Liver (tissue), 9 donors: ENCODE measurements around the gene ARID3B. TPM values are rescaled to one million over a fixed set of nuclear protein-coding genes. Genes with fewer than 3 reads are reported as not detected.

Experiments used
- DNase-seq: peaks from one replicate; pipeline ENCODE4 v3.0.0-alpha.2; 2017; ENCODE audit warnings: low spot score
- H3K27ac ChIP-seq, 2 donors: one replicate each; pipeline ENCODE4 v1.7.0; 2013; ENCODE audit warnings: inconsistent platforms in 2 of 2, low read length in 2 of 2, control low read depth in 1 of 2, low read depth in 1 of 2, mild to moderate bottlenecking in 1 of 2
- H3K27me3 ChIP-seq, 4 donors: one replicate each; pipeline versions ENCODE4 v1.6.1 to v1.7.0; 2013; ENCODE audit warnings: low read length in 3 of 4, inconsistent platforms in 1 of 4, mild to moderate bottlenecking in 1 of 4, moderate library complexity in 1 of 4; ENCODE audit not compliant: control insufficient read depth in 4 of 4, insufficient read depth in 4 of 4
- H3K36me3 ChIP-seq, 4 donors: one replicate each; pipeline versions ENCODE4 v1.6.1 to v1.7.0; 2013; ENCODE audit warnings: low read length in 3 of 4, mild to moderate bottlenecking in 3 of 4, low read depth in 1 of 4, moderate library complexity in 1 of 4; ENCODE audit not compliant: control insufficient read depth in 4 of 4, insufficient read depth in 3 of 4
- H3K4me1 ChIP-seq, 4 donors: one replicate each; pipeline versions ENCODE4 v1.6.1 to v1.7.0; 2013; ENCODE audit warnings: low read length in 3 of 4, mild to moderate bottlenecking in 3 of 4, moderate library complexity in 1 of 4; ENCODE audit not compliant: control insufficient read depth in 4 of 4, insufficient read depth in 4 of 4
- H3K4me3 ChIP-seq, 3 donors: one replicate each; pipeline versions ENCODE4 v1.6.1 to v1.7.0; 2013; ENCODE audit warnings: low read length in 3 of 3, control low read depth in 1 of 3, low read depth in 1 of 3, mild to moderate bottlenecking in 1 of 3
- H3K9ac ChIP-seq, 2 donors: one replicate each; pipeline ENCODE4 v1.7.0; 2013; ENCODE audit warnings: low read length in 2 of 2, mild to moderate bottlenecking in 2 of 2, moderate library complexity in 2 of 2, control low read depth in 1 of 2, low read depth in 1 of 2
- H3K9me3 ChIP-seq, 4 donors: one replicate each; pipeline versions ENCODE4 v1.6.1 to v1.7.0; 2013; ENCODE audit warnings: low read length in 3 of 4; ENCODE audit not compliant: control insufficient read depth in 4 of 4
- ATF3 ChIP-seq: IDR thresholded peaks from 2 replicates; pipeline ENCODE4 v1.6.1; 2016; ENCODE audit warnings: antibody characterized with exemption
- EGR1 ChIP-seq, 2 donors: IDR thresholded peaks; 2 replicates each; pipeline ENCODE4 v1.6.1; 2016 to 2018; ENCODE audit warnings: antibody characterized with exemption in 2 of 2, low read depth in 2 of 2
- FOXA1 ChIP-seq: IDR thresholded peaks from 2 replicates; pipeline ENCODE4 v1.6.1; 2016; ENCODE audit warnings: antibody characterized with exemption
- FOXA2 ChIP-seq: IDR thresholded peaks from 2 replicates; pipeline ENCODE4 v1.6.1; 2016; ENCODE audit warnings: antibody characterized with exemption
- GABPA ChIP-seq, 2 donors: IDR thresholded peaks in 1 of 2; conservative IDR thresholded peaks in 1 of 2; 2 replicates each; pipeline ENCODE4 v1.6.1; 2016; ENCODE audit warnings: antibody characterized with exemption in 2 of 2, mild to moderate bottlenecking in 1 of 2, moderate library complexity in 1 of 2
- HNF4A ChIP-seq, 2 donors: conservative IDR thresholded peaks; 2 replicates each; pipeline ENCODE4 v1.6.1; 2016; ENCODE audit warnings: antibody characterized with exemption in 2 of 2, mild to moderate bottlenecking in 2 of 2
- HNF4G ChIP-seq: IDR thresholded peaks from 2 replicates; pipeline ENCODE4 v1.6.1; 2016; ENCODE audit warnings: antibody characterized with exemption
- JUND ChIP-seq, 2 donors: IDR thresholded peaks; 2 replicates each; pipeline ENCODE4 v1.6.1; 2016; ENCODE audit warnings: antibody characterized with exemption in 2 of 2
- NR2F2 ChIP-seq: IDR thresholded peaks from 2 replicates; pipeline ENCODE4 v1.6.1; 2016; ENCODE audit warnings: antibody characterized with exemption
- RAD21 ChIP-seq, 2 donors: IDR thresholded peaks; 2 replicates each; pipeline ENCODE4 v1.6.1; 2016; ENCODE audit warnings: antibody characterized with exemption in 2 of 2, mild to moderate bottlenecking in 2 of 2
- RXRA ChIP-seq, 2 donors: IDR thresholded peaks; 2 replicates each; pipeline ENCODE4 v1.6.1; 2017 to 2018; ENCODE audit warnings: antibody characterized with exemption in 2 of 2, mild to moderate bottlenecking in 1 of 2
- SP1 ChIP-seq: IDR thresholded peaks from 2 replicates; pipeline ENCODE4 v1.6.1; 2018; ENCODE audit warnings: antibody characterized with exemption, mild to moderate bottlenecking
- TAF1 ChIP-seq: conservative IDR thresholded peaks from 2 replicates; pipeline ENCODE4 v1.6.1; 2016; ENCODE audit warnings: antibody characterized with exemption, mild to moderate bottlenecking
- YY1 ChIP-seq: IDR thresholded peaks from 2 replicates; pipeline ENCODE4 v1.6.1; 2016; ENCODE audit warnings: antibody characterized with exemption, mild to moderate bottlenecking
- WGBS: extraction: QIAGEN DNeasy Blood & Tissue Kit; methylation state at CpG from one replicate; pipeline ENCODE4 v1.1.7; 2013; 5-methylcytosine and 5-hydroxymethylcytosine counted together
- polyA plus RNA-seq, 2 donors: library from polyadenylated mRNA; stranded (reverse) in 1 of 2; unstranded in 1 of 2; fragments of 200-250 nt in 1 of 2; fragments of >200 nt in 1 of 2; fragmentation: Nextera tagmentation in 1 of 2; extraction: Ambion mirVana in 1 of 2; gene quantifications; one replicate each; pipeline versions ENCODE4 v1.2.1 to v1.2.3, GENCODE V29; 2013 to 2015
- total RNA-seq, 2 donors: library from RNA; depleted of rRNA; stranded (reverse); fragments of >200 nt; gene quantifications; one replicate each; pipeline ENCODE4 v1.2.3, GENCODE V29; 2014
- TF ChIP-seq, protein P1 (sequence below): IDR thresholded peaks from 2 replicates; pipeline ENCODE4 v1.6.1; 2016; ENCODE audit warnings: antibody characterized with exemption
- TF ChIP-seq, protein P2 (sequence below): IDR thresholded peaks from 2 replicates; pipeline ENCODE4 v1.6.1; 2016; ENCODE audit warnings: antibody characterized with exemption
- TF ChIP-seq, protein P3 (sequence below): IDR thresholded peaks from 2 replicates; pipeline ENCODE4 v1.6.1; 2016; ENCODE audit warnings: antibody characterized with exemption, mild to moderate bottlenecking
- donor health status: healthy.
- donor health status: healthy.
- donor health status: healthy.
- donor health status: healthy.
- donor health status: healthy.

Gene ARID3B
- total and polyA plus RNA-seq, 4 donors, result 1.4 to 6.6 (median 2.7) TPM

- Histone ChIP-seq H3K9me3 (no peaks in the 10 kb centered on the region), H3K27ac (no peak overlapping the region), H3K4me3 (no peak overlapping the region), H3K4me1 (no peaks in the 10 kb centered on the region), H3K27me3 (no peaks in the 10 kb centered on the region), H3K36me3 (peaks cover 0 to 15% (median 9%) of the 10 kb centered on the region in 4 donors), H3K9ac (no peak overlapping the region)
- no peak for DNase-seq
- no peak for TF ChIP-seq RXRA (IDR thresholded peaks at IDR 0.05)
- TF ChIP-seq YY1, result no peak
- TF ChIP-seq JUND (IDR thresholded peaks at IDR 0.05), result no peak
- WGBS, result 67% methylated on average over 3 of the region's 3 CpGs
These were observed 44.2 kb downstream of the ARID3B start for GRCh38 chr15:74585191-74585590.

DNA sequence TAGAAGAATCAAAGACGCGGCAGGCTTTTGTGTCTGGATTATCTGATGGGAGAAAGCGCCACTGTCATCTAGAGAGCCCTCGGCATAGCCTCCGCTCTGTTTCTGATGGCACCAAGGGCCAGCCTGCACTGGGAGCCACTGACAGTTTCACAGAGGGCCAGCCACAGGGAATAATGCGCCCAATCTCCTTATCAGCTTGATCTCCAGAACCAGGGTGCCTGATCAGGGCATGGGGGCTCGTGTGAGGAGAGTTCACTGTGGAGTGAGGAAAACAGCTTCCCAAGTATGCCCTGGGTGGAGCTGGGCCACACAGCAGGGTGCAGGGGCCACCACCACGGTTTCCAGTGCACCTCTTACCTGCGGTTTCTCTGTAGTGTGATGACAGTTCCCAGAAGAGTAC lies 44.8 kb downstream of the ARID3B start:
- Histone ChIP-seq H3K9me3 (no peaks in the 10 kb centered on the region), H3K27me3 (no peaks in the 10 kb centered on the region), H3K4me3 (no peak overlapping the region), H3K27ac (no peak overlapping the region), H3K4me1 (no peaks in the 10 kb centered on the region), H3K9ac (no peak overlapping the region), H3K36me3 (peaks cover 0 to 17% (median 12%) of the 10 kb centered on the region in 4 donors)
- 97% methylated on average over 9 of the region's 9 CpGs for WGBS
- DNase-seq, result no peak
- no peak for TF ChIP-seq SP1
- TF ChIP-seq JUND (IDR thresholded peaks at IDR 0.05), result no peak
- no peak for TF ChIP-seq YY1
- TF ChIP-seq, protein P1, sequence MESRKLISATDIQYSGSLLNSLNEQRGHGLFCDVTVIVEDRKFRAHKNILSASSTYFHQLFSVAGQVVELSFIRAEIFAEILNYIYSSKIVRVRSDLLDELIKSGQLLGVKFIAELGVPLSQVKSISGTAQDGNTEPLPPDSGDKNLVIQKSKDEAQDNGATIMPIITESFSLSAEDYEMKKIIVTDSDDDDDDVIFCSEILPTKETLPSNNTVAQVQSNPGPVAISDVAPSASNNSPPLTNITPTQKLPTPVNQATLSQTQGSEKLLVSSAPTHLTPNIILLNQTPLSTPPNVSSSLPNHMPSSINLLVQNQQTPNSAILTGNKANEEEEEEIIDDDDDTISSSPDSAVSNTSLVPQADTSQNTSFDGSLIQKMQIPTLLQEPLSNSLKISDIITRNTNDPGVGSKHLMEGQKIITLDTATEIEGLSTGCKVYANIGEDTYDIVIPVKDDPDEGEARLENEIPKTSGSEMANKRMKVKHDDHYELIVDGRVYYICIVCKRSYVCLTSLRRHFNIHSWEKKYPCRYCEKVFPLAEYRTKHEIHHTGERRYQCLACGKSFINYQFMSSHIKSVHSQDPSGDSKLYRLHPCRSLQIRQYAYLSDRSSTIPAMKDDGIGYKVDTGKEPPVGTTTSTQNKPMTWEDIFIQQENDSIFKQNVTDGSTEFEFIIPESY, result no peak
- TF ChIP-seq, protein P2, sequence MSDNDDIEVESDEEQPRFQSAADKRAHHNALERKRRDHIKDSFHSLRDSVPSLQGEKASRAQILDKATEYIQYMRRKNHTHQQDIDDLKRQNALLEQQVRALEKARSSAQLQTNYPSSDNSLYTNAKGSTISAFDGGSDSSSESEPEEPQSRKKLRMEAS, result no peak
- no peak for TF ChIP-seq RAD21 (IDR thresholded peaks at IDR 0.05)
- no peak for TF ChIP-seq ATF3
- TF ChIP-seq, protein P3, sequence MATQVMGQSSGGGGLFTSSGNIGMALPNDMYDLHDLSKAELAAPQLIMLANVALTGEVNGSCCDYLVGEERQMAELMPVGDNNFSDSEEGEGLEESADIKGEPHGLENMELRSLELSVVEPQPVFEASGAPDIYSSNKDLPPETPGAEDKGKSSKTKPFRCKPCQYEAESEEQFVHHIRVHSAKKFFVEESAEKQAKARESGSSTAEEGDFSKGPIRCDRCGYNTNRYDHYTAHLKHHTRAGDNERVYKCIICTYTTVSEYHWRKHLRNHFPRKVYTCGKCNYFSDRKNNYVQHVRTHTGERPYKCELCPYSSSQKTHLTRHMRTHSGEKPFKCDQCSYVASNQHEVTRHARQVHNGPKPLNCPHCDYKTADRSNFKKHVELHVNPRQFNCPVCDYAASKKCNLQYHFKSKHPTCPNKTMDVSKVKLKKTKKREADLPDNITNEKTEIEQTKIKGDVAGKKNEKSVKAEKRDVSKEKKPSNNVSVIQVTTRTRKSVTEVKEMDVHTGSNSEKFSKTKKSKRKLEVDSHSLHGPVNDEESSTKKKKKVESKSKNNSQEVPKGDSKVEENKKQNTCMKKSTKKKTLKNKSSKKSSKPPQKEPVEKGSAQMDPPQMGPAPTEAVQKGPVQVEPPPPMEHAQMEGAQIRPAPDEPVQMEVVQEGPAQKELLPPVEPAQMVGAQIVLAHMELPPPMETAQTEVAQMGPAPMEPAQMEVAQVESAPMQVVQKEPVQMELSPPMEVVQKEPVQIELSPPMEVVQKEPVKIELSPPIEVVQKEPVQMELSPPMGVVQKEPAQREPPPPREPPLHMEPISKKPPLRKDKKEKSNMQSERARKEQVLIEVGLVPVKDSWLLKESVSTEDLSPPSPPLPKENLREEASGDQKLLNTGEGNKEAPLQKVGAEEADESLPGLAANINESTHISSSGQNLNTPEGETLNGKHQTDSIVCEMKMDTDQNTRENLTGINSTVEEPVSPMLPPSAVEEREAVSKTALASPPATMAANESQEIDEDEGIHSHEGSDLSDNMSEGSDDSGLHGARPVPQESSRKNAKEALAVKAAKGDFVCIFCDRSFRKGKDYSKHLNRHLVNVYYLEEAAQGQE, result no peak
- TF ChIP-seq HNF4A (conservative IDR thresholded peaks at IDR 0.05), result no peak

DNA sequence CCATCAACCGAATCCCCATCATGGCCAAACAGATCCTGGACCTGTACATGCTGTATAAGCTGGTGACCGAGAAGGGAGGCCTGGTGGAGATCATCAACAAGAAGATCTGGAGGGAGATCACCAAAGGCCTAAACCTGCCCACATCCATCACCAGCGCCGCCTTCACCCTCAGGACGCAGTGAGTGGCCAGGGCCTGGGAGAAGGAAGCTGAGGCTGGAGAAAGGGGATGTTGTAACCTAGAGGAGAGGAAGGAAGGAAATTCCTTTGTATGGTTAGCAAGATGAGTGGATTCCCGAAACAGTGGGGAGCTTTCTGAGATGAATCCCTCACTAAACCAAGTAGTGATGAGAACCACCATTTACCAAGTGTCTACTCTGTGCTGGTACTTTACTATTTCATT lies 48.8 kb downstream of the ARID3B start:
- Histone ChIP-seq H3K27ac (no peak overlapping the region), H3K9ac (no peak overlapping the region), H3K36me3 (peaks cover 0 to 31% (median 19%) of the 10 kb centered on the region in 4 donors), H3K9me3 (no peaks in the 10 kb centered on the region), H3K4me3 (no peak overlapping the region), H3K4me1 (no peaks in the 10 kb centered on the region), H3K27me3 (no peaks in the 10 kb centered on the region)
- no peak for DNase-seq
- 87% methylated on average over 6 of the region's 6 CpGs for WGBS
- TF ChIP-seq EGR1 (IDR thresholded peaks at IDR 0.05; ENCODE audit: low read depth in 2 of 2), result no peak
- no peak for TF ChIP-seq HNF4A (conservative IDR thresholded peaks at IDR 0.05)
- TF ChIP-seq YY1, result no peak
- no peak for TF ChIP-seq SP1
- no peak for TF ChIP-seq FOXA1
- TF ChIP-seq GABPA (IDR thresholded peaks at IDR 0.05 in 1 of 2, conservative IDR thresholded peaks at IDR 0.05 in 1 of 2), result no peak
- TF ChIP-seq NR2F2, result no peak
- no peak for TF ChIP-seq JUND (IDR thresholded peaks at IDR 0.05)
- TF ChIP-seq HNF4G, result no peak
- TF ChIP-seq, protein P2, result no peak
- TF ChIP-seq FOXA2, result no peak
- TF ChIP-seq TAF1, result no peak
- TF ChIP-seq RAD21 (IDR thresholded peaks at IDR 0.05), result no peak
- TF ChIP-seq RXRA (IDR thresholded peaks at IDR 0.05), result no peak
- no peak for TF ChIP-seq ATF3
- TF ChIP-seq, protein P3, result no peak
